ENCODE data around the gene ZFP36L2. TPM values are rescaled to one million over a fixed set of nuclear protein-coding genes. Genes with fewer than 3 reads are reported as not detected.

ZFP36L2 gene
- total and polyA plus RNA-seq, 9 of the 15 experiments (the other 6 are each of a cell fraction or from before 2014, with no cell fraction given): 4.1 to 60.6 (median 20.3) TPM

- TF ChIP-seq NKRF (IDR thresholded peaks at IDR 0.05; ENCODE audit: borderline replicate concordance): peak; percentile 85
- TF ChIP-seq ZNF785 (CRISPR knock-in tag; IDR thresholded peaks at IDR 0.05): no peak
- TF ChIP-seq POLR2H (tag; IDR thresholded peaks at IDR 0.05; ENCODE audit: low read depth): no peak
- TF ChIP-seq ZNF444 (CRISPR knock-in tag; IDR thresholded peaks at IDR 0.05): no peak
- TF ChIP-seq ZNF23 (CRISPR knock-in tag; IDR thresholded peaks at IDR 0.05): no peak
- no peak for TF ChIP-seq ZBTB49 (CRISPR knock-in tag; IDR thresholded peaks at IDR 0.05; ENCODE audit: borderline replicate concordance)
- no peak for TF ChIP-seq RREB1 (CRISPR knock-in tag; IDR thresholded peaks at IDR 0.05)
- TF ChIP-seq ZBTB12 (CRISPR knock-in tag; IDR thresholded peaks at IDR 0.05): no peak
- TF ChIP-seq ZFPM2 (CRISPR knock-in tag; IDR thresholded peaks at IDR 0.05): no peak
- TF ChIP-seq ZNF436 (CRISPR knock-in tag; IDR thresholded peaks at IDR 0.05): no peak; the same call in 1 of the 2 replicates
- TF ChIP-seq ETS1 (conservative IDR thresholded peaks at IDR 0.05; ENCODE audit: control insufficient read depth, low read depth, low read length): peak; percentile 86
- TF ChIP-seq YBX1 (IDR thresholded peaks at IDR 0.05): no peak
- no peak for TF ChIP-seq RUNX1 (IDR thresholded peaks at IDR 0.05; ENCODE audit: low read depth)
Observed at GRCh38 chr2:43221763-43222474, 4.5 kb downstream of the ZFP36L2 start (continued).

Measured in K562 (cell line).